ENCODE results near the gene FAM174C. TPM values are rescaled to one million over a fixed set of nuclear protein-coding genes. Genes with fewer than 3 reads are reported as not detected.

The FAM174C gene
- total RNA-seq, 1 experiment from 2014 or later, result 110 TPM

DNA sequence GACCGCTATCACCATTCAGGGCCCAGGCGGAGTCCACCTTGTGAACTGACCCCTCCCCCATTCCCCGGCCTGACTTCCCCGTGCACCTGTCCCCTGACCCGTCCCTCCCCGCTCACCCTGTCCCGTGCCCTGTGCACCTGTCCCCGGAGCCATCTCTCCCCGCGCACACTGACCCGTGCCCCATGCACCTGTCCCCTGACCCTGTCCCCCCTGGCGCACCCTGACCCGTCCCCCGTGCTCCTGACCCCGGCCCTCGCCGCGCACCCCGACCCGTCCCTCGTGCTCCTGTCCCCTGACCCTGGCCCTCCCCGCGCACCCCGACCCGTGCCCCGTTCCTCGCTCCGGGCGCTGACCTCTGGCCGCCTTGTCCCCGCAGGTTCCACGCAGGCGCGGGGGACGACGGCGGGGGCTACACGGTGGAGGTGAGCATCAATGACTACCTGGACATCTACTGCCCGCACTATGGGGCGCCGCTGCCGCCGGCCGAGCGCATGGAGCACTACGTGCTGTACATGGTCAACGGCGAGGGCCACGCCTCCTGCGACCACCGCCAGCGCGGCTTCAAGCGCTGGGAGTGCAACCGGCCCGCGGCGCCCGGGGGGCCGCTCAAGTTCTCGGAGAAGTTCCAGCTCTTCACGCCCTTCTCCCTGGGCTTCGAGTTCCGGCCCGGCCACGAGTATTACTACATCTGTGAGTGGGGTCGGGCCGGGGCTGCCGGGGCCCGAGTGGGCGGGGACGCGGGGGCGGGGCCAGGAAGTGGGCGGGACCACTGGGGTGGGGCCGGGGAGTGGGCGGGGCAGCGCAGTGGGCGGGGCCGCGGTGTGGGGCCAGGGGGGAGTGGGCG lies 20.1 kb downstream of the FAM174C start:
- Histone ChIP-seq H3K9me3 (ENCODE audit: low read length) (no peaks in the 10 kb centered on the region), H3K4me1 (ENCODE audit: insufficient read depth, low read length) (no peaks in the 10 kb centered on the region), H2AFZ (ENCODE audit: low read length) (no peak overlapping the region), H3K9ac (ENCODE audit: low read length) (no peak overlapping the region), H4K20me1 (ENCODE audit: low read length) (no peaks in the 10 kb centered on the region), H3K27me3 (ENCODE audit: low read length) (peaks cover 5% of the 10 kb centered on the region; the same call in 1 of the 2 replicates), H3F3A (ENCODE audit: low read length, unreplicated experiment) (no peaks in the 10 kb centered on the region), H3K4me3 (ENCODE audit: low read length) (no peak overlapping the region), H3K36me3 (ENCODE audit: low read depth, low read length) (no peaks in the 10 kb centered on the region), H3K79me2 (ENCODE audit: low read length) (no peaks in the 10 kb centered on the region), H3K4me2 (ENCODE audit: low read length) (peak overlapping the region; percentile 39; the same call in 1 of the 2 replicates), H3K27ac (ENCODE audit: low read length) (no peak overlapping the region), H3K9me2 (replicated peaks; ENCODE audit: low read length) (no peaks in the 10 kb centered on the region)
- intact Hi-C loops (cut with micrococcal nuclease), result no loop called here
- DNase-seq (no peak), ATAC-seq (0 out of 2 replicates have a peak, but pooled peaks have one; percentile 20)
- no TSS peak for BruUV-seq (replicated peaks)
- no peak for TF ChIP-seq EZH2 (IDR thresholded peaks at IDR 0.05; ENCODE audit: low read length, unreplicated experiment)
- TF ChIP-seq, protein P1, sequence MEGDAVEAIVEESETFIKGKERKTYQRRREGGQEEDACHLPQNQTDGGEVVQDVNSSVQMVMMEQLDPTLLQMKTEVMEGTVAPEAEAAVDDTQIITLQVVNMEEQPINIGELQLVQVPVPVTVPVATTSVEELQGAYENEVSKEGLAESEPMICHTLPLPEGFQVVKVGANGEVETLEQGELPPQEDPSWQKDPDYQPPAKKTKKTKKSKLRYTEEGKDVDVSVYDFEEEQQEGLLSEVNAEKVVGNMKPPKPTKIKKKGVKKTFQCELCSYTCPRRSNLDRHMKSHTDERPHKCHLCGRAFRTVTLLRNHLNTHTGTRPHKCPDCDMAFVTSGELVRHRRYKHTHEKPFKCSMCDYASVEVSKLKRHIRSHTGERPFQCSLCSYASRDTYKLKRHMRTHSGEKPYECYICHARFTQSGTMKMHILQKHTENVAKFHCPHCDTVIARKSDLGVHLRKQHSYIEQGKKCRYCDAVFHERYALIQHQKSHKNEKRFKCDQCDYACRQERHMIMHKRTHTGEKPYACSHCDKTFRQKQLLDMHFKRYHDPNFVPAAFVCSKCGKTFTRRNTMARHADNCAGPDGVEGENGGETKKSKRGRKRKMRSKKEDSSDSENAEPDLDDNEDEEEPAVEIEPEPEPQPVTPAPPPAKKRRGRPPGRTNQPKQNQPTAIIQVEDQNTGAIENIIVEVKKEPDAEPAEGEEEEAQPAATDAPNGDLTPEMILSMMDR (conservative IDR thresholded peaks at IDR 0.05; ENCODE audit: low read depth, low read length), result no peak
- no peak for TF ChIP-seq EZH2phosphoT487 (IDR thresholded peaks at IDR 0.05; ENCODE audit: borderline replicate concordance, low read length)
- CTCF ChIA-PET, result no interaction called here
- POLR2A ChIA-PET (ENCODE audit: unreplicated experiment), result no interaction called here

DNA sequence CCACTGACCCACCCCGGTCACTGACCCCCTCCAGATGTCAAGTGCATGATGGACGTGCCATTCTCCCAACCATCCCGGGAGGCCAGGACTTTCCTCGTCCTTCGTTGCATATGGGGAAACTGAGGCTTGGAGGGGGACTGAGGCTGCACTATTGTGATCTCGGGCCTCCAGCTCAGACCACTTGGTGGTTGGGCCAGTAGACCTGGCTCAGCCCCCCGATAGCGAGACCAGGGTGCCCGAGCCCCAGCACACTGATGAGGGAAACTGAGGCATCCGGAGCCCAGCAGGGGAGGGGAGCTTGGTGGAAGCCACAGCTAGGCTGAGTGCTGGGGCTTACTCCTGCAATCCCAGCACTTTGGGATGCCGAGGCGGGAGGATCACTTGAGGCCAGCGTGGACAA lies 20.7 kb downstream of the FAM174C start:
- Histone ChIP-seq H3K27ac (ENCODE audit: low read length) (no peak overlapping the region), H4K20me1 (ENCODE audit: low read length) (no peaks in the 10 kb centered on the region), H3K4me2 (ENCODE audit: low read length) (no peak overlapping the region), H3K4me3 (ENCODE audit: low read length) (no peak overlapping the region), H3K9me3 (ENCODE audit: low read length) (no peaks in the 10 kb centered on the region), H3F3A (ENCODE audit: low read length, unreplicated experiment) (no peaks in the 10 kb centered on the region), H3K9me2 (replicated peaks; ENCODE audit: low read length) (no peaks in the 10 kb centered on the region), H3K27me3 (ENCODE audit: low read length) (no peaks in the 10 kb centered on the region; the same call in 1 of the 2 replicates), H3K9ac (ENCODE audit: low read length) (no peak overlapping the region), H2AFZ (ENCODE audit: low read length) (no peak overlapping the region), H3K36me3 (ENCODE audit: low read depth, low read length) (no peaks in the 10 kb centered on the region), H3K4me1 (ENCODE audit: insufficient read depth, low read length) (no peaks in the 10 kb centered on the region), H3K79me2 (ENCODE audit: low read length) (no peaks in the 10 kb centered on the region)
- POLR2A ChIA-PET (ENCODE audit: unreplicated experiment), result no interaction called here
- ATAC-seq (no peak), DNase-seq (no peak)
- intact Hi-C loops (cut with micrococcal nuclease), result no loop called here
- TF ChIP-seq EZH2 (IDR thresholded peaks at IDR 0.05; ENCODE audit: low read length, unreplicated experiment) (no peak), EZH2phosphoT487 (IDR thresholded peaks at IDR 0.05; ENCODE audit: borderline replicate concordance, low read length) (no peak)
- TF ChIP-seq, protein P1 (conservative IDR thresholded peaks at IDR 0.05; ENCODE audit: low read depth, low read length), result no peak
- no TSS peak for BruUV-seq (replicated peaks)
- CTCF ChIA-PET, result no interaction called here
